ENCODE data around the gene TNFRSF13B.
A peak's percentile ranks its signal among the peaks of the same experiment; 100 is the strongest.
"Not testable (repeated sequence)": the region's sequence is repeated elsewhere in the genome, so short reads cannot be mapped to it uniquely, and the experiment has no call there.

Gene TNFRSF13B

GRCh38 chr17:16997514-16998429, 25.9 kb upstream of the TNFRSF13B start:
- Histone ChIP-seq H3K27me3 (ENCODE audit: insufficient read depth, poor library complexity, severe bottlenecking) (no peaks in the 10 kb centered on the region), H3K27ac (replicated peaks) (no peak overlapping the region), H3K4me3 (replicated peaks; ENCODE audit: insufficient read depth, low read length) (no peak overlapping the region)
- TF ChIP-seq CTCF (IDR thresholded peaks at IDR 0.05; ENCODE audit: insufficient read depth, low read length) (peak; percentile 86), GABPA (IDR thresholded peaks at IDR 0.05; ENCODE audit: low read depth) (no peak)
- peak; percentile 63 to 76 for DNase-seq (ENCODE audit: low read depth in 1 of 2, low spot score in 1 of 2)

GRCh38 chr17:16996726-16997125, 24.8 kb upstream of the TNFRSF13B start:
- H3K4me3 ChIP-seq (replicated peaks; ENCODE audit: insufficient read depth, low read length); H3K27ac ChIP-seq (replicated peaks); H3K27me3 ChIP-seq (ENCODE audit: insufficient read depth, poor library complexity, severe bottlenecking); DNase-seq (ENCODE audit: low read depth in 1 of 2, low spot score in 1 of 2): not testable (repeated sequence)

- H3K27ac ChIP-seq (replicated peaks), result no peak overlapping the region
- DNase-seq (ENCODE audit: low read depth in 1 of 2, low spot score in 1 of 2), result no peak
- H3K27me3 ChIP-seq (ENCODE audit: insufficient read depth, poor library complexity, severe bottlenecking), result no peaks in the 10 kb centered on the region
- TF ChIP-seq CTCF (IDR thresholded peaks at IDR 0.05; ENCODE audit: insufficient read depth, low read length), result no peak
- TF ChIP-seq POLR2AphosphoS5 (IDR thresholded peaks at IDR 0.05; ENCODE audit: low read depth), result no peak
- no peak for TF ChIP-seq REST (IDR thresholded peaks at IDR 0.05; ENCODE audit: insufficient replicate concordance, low read depth)
- no peak for TF ChIP-seq GABPA (IDR thresholded peaks at IDR 0.05; ENCODE audit: low read depth)
- no peak for TF ChIP-seq SPI1 (IDR thresholded peaks at IDR 0.05; ENCODE audit: borderline replicate concordance, low read depth)
- no peak overlapping the region for H3K4me3 ChIP-seq (replicated peaks; ENCODE audit: insufficient read depth, low read length)
Measured at GRCh38 chr17:16995930-16996329, 24.0 kb upstream of the TNFRSF13B start.

- no peak for TF ChIP-seq POLR2AphosphoS5 (IDR thresholded peaks at IDR 0.05; ENCODE audit: low read depth)
- no peak for TF ChIP-seq CTCF (IDR thresholded peaks at IDR 0.05; ENCODE audit: insufficient read depth, low read length)
- TF ChIP-seq SPI1 (IDR thresholded peaks at IDR 0.05; ENCODE audit: borderline replicate concordance, low read depth), result no peak
- no peak for TF ChIP-seq REST (IDR thresholded peaks at IDR 0.05; ENCODE audit: insufficient replicate concordance, low read depth)
- Histone ChIP-seq H3K4me3 (replicated peaks; ENCODE audit: insufficient read depth, low read length) (no peak overlapping the region), H3K27ac (replicated peaks) (no peak overlapping the region), H3K27me3 (ENCODE audit: insufficient read depth, poor library complexity, severe bottlenecking) (no peaks in the 10 kb centered on the region)
- DNase-seq (ENCODE audit: low read depth in 1 of 2, low spot score in 1 of 2), result no peak
Measured at GRCh38 chr17:16994631-16995030, 22.7 kb upstream of the TNFRSF13B start.
